Stimulated activated CD4-positive, alpha-beta T cell treated with anti-CD3 and anti-CD28 coated beads, Interleukin-1b, Interleukin-23, amount 100 ng/mL, for 1 hour (primary cell): ENCODE data around the gene BLOC1S4.

ENCODE experiments used
- DNase-seq, 2 donors: peaks; one replicate each; pipeline ENCODE4 v3.0.0-alpha.2; 2020; ENCODE audit warnings: low read depth in 2 of 2

Gene BLOC1S4

DNA sequence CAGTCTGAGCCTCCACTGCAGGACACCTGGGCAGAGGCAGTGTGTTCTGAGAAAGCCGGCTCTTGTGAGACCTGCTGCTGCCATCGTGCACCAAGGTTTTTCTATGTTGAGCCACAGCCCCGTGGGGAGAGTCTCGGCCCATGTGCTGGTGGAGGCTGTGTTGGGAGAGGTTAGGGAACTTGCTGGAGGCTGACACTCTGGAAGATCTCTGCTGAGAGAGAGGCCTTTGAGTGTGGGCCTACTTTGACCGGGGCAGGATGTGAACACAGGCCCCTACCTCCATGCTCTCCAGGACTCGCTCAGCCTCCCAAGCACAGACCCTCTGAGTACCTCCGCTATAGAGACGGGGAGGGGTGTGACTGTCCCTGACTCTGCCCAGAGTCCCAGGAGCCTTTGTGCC, 23.6 kb upstream of the BLOC1S4 start:
- DNase-seq = no peak

DNA sequence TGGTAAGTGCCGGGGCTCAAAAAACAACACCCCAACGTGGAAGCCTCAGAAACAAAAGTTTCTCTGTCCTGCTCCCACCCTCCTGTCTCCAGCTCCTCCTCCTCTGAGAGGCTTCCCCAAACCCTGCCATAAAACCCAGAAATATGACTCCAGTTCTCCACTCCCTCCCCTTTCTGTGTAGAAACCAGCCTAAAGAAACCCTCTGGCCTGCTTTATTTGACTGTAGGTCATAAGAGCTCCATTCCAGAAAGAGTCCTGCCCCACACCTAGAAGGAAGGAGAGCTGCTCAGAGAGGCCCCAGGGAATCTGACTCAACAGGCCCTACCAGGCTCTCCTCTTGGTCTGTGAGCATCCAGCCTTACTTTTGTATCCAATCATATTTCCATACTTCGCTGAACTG, 23.2 kb upstream of the BLOC1S4 start:
- no peak for DNase-seq

DNA sequence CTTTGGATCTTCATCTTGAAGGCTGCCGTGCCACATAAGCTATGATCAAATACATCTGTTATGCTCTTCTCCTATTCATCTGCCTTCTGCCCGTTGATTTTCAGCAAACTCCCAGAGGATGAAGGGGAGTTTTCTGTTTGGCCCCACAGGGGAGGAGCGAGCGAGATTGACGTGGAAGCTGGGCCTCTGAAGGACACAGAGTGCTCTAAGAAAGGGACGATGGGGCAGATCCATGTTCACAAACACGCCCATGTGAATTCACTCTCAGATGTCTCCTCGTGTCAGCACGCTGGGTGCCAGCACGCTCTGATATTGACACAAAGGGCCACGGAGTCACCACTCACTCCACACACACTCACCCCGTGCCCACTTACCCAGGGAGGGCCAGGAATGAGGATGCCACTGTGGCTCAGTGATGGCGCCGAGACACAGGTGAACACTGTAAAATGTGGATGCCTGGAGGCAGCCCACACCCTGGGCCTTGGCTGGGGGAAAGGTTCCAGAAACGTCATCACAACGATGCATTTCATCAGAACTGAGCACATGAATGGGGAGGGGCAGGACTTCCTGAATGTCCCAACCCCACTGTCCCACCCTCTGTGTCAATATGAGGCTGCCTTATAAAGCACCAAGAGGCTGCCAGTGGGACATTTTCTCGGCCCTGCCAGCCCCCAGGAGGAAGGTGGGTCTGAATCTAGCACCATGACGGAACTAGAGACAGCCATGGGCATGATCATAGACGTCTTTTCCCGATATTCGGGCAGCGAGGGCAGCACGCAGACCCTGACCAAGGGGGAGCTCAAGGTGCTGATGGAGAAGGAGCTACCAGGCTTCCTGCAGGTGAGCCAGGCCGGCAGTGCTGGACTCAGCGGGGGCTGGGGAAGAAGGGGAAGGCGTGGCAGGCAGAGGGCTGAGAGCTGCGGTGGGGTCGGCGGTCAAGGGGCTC, 22.5 kb upstream of the BLOC1S4 start, which contains the start of gene S100P:
TSS of gene S100P (plus strand) at position 648 of the 946 bp plus-strand sequence. CDS start at position 703, 55 bp downstream.
- DNase-seq = no peak

GRCh38 chr4:6694177-6694901, 21.6 kb upstream of the BLOC1S4 start:
- DNase-seq = no peak

DNA sequence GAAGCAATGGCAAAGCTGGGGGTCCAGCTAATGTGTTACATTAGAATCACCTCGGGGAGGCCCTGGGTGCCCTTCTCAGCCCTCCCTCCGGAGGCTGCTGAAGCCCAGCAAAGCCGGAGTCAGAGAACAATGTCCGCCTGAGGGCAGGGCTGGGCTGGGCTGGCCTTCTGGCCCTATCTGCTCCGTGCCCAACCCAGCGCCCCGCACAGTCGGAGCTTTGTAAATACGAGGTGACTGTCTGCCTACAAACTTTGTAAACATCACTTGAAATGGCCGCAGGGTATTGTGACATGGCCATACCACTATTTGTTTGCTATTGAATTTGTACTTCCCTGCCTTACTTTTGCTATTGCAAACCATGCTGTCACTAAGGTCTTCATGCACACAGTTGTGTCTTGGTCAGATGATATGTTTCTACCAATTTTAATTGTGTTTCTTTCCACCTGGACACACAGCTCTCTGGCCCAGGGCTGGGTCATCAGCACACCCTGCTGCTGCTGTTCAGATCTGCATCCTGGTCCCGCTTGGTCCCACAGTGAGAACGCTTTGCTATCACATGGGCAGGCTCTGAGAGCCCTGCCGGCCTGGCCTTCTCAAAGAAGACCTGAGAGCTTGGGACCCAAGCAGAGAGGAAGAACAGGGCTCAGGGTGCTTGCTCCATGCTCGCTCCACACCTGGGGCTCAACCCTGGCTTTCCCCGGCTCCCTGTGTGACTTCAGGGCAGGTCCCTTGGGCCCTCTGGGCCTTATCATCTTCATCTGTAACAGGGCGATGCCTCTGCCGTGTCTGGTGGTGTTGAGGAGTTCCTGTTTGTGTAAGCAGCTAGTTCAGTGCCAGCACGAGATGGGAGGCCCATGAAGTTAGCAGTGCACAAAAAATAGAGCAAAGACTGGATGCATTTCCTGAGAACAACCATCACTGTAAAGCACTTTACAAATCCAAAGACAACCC, 20.0 kb upstream of the BLOC1S4 start:
- DNase-seq = no peak

GRCh38 chr4:6696611-6697010, 19.4 kb upstream of the BLOC1S4 start:
- DNase-seq = no peak

DNA sequence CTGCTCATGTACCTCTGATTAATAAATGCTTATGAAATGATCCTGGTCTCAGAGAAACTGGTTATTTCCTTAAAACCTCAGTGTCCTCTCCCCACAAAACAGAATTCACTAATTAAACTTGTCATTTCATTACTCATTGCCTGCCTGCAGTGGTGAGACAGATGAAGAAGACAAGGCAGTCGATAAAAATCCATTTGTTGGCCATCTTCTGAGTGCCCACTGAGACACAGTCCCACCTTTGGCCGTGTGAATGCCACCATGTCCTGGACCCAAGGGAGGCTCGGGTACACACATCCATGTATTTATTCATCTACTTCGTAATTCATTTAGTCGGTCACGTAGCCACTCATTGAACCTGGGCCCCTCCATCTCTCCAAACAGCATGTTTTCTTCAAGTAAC, 18.8 kb upstream of the BLOC1S4 start:
- DNase-seq = no peak

- DNase-seq = no peak
Measured at GRCh38 chr4:6699388-6699787, 16.6 kb upstream of the BLOC1S4 start.

GRCh38 chr4:6699903-6700302, 16.1 kb upstream of the BLOC1S4 start:
- no peak for DNase-seq

DNA sequence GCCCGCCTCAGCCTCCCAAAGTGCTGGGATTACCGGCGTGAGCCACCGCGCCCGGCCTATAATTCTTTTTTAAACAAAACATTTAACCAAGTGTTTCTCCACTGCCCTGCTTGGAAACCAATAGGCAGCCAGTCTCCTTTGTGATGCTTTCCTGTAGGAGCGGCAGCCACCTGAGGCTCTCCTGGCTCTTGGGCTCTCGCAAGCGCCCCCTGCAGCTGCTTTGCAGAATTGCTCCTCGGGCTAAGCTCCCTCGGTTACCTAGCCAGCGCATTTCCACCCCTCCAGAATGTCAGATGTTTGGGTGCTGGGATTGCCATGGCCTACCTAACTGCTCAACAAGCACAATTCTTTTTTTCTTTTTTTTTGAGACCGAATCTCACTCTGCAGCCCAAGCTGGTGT, 14.6 kb upstream of the BLOC1S4 start:
- no peak for DNase-seq

DNA sequence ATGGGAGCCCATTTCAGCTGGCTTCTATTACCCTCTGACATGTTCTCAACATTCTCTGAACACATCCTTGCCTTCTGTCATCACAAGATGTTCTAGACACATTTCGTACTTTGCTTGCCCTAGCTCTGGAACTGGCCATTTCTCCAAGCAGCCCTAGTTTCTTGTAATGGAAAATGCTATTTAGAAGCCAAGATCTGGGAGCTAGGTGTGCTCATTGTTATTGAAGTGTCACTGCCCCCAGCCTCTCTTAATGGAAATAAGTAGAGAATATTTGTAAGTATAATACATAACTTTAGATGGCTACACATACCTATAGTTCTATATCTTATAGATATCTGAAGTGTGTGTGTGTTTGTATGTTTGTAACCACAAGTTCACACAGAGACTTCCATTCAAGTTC, 13.2 kb upstream of the BLOC1S4 start:
- no peak for DNase-seq

DNA sequence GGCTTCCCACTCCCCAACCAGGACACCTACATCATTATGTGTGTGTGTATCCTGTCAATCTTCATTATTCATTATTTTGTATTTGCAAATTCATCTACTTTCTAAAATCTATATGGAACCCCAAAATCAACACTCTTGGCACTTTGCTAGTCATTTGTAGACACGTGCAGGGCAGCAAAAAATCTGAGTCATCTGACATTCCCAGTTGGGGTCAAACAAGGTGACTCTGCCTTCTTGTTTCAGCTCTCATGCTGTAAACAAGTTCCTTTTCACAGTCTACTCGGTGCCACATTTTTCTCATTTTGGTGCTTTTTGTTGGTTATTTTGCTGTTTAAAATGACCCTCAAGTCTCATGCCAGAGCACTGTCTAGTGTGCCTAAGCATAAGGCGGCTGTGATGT, 12.2 kb upstream of the BLOC1S4 start:
- DNase-seq = no peak

DNA sequence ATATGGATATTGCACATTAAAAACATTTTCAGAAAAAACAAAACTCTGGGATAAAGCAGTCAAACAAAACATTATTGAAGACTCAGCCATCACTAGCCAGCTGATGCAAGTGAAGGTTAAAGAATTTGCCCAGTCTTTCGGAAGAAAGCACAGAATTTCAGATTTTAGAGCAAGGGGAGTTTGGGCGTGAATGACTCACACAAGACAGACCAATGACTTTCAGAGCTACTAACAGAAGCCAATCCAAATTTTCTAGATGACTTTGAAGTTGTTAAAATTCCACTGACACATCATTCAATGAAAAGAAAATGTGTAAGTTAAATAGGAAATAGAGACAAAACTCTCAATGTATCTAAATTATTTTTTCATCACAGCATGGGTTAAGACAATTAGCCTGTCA, 10.3 kb upstream of the BLOC1S4 start:
- no peak for DNase-seq

GRCh38 chr4:6706173-6706572, 9.8 kb upstream of the BLOC1S4 start:
- no peak for DNase-seq

DNA sequence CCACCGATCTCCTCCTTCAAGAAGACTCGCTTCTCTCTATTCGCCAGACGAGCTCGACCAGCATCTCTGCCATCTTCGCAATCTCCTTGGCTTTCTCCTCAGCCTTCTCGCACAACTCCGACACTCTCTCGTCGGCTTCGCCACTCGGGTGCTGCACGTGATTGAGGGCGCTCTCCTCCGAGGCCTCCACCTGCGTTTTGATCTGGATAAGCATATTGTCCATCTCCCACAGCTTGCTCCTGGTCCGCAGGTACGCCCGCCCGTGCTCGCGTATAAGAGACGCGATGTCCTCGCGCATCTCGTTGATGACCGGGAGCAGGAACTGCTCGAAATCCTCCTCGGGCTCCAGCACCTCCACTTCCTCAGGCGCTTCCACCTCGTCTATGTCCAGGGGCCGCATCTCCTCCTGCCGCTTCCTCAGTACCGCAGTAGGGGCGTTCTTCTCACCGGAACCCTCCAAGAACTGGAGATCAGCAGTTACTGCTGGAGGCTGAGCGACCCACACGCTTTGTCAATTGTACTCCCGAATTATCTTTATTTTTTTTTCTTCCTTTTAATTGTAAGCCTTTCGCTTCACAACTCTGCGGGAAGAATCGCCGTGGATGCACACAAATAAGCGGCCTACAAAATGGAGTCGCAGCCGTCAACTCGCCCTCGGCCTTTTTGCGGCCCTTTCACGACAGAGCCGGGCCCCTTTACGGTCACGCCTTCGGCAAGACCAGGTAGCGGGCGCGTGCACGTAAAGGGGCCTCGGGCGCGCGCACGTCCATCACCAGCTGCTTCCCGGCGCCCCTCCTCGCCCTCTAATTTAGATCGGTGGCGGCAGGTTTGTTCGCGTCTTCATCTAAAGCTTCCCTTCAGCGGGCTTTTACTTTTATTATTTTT, 6.5 kb upstream of the BLOC1S4 start, which contains the start of gene MRFAP1L1:
TSS of gene MRFAP1L1 (minus strand) at position 636 of the 885 bp plus-strand sequence. CDS start at position 400, 236 bp downstream.
- peak; percentile 84 to 92 for DNase-seq

DNA sequence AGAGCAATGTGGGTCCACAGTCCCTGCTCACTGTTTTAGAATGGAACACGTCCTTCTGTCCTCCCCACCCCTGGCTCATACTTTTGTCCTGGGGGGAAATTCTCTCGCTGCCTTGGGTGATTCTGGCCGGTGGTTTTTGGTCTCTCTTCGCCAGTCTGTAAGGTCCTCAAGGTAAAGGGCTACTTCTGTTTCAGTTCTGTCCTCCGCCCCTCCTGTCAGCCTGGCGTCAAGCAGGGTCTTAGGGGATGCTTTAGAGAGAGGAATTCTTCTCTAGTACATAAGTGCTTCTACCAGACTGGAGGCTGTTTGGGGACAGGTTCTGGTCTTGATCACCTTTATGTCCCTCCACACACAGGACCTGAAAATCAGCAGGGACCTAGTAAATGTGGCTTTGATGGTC, 5.7 kb upstream of the BLOC1S4 start:
- no peak for DNase-seq

GRCh38 chr4:6710996-6711395, 5.0 kb upstream of the BLOC1S4 start:
- no peak for DNase-seq

- DNase-seq = no peak
Measured at GRCh38 chr4:6714954-6715353, 1.0 kb upstream of the BLOC1S4 start.

GRCh38 chr4:6715704-6716017, 313 bp upstream of the BLOC1S4 start:
- no peak for DNase-seq

DNA sequence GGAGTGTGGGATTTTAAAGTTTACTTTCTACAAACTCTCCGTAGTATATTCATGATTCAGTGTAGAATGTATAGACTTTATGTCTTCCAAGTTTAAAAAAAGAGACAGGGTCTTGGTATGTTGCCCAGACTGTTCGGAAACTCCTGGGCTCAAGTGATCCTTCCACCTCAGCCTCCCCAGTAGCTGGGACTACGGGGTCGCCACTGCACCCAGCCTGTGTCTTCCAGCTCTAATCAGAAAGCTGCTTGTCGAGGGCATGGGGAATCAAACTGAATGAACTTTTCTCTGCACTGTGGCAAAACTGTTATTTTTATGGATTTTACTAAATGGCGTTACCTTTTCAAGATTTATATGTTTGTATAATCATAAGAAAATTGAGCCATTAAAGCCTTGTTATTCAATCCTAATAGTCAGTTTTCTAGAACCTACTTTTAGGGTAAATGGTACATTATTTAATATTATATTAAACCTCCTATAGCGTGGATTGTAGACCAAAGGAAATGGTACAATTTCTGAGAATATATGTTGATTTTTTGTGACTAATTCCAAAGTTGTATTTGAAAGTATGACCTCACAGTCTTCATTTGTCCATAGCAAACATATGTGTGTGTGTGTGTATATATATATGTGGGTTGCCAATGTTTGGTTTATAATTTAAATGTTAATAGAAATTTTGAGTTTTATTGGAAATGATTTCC, 1.1 kb downstream of the BLOC1S4 start:
- DNase-seq = no peak
